Astrocyte (in vitro differentiated cells and primary cell): ENCODE data around the gene BTRC.

ENCODE experiments used
- CTCF ChIP-seq: IDR thresholded peaks from 2 replicates; pipeline ENCODE4 v1.5.1; 2011; ENCODE audit warnings: low read depth, mild to moderate bottlenecking, inconsistent platforms, low read length, moderate library complexity; ENCODE audit not compliant: insufficient read depth
- EZH2 ChIP-seq: IDR thresholded peaks from 2 replicates; pipeline ENCODE4 v1.6.1; 2012; ENCODE audit warnings: mild to moderate bottlenecking, low read length, inconsistent platforms; ENCODE audit not compliant: insufficient read depth

GRCh38 chr10:101329341-101330032 is 24.5 kb upstream of the BTRC start:
- TF ChIP-seq CTCF = no peak
- TF ChIP-seq EZH2 = no peak
